HCT116 (cell line): ENCODE results near the gene NEDD4. TPM values are rescaled to one million over a fixed set of nuclear protein-coding genes. Genes with fewer than 3 reads are reported as not detected.

Experiments used
- ATAC-seq: fragments of 200-7000 bp; cut with Tn5 transposase; 2 replicates; pipeline ENCODE4 v1.9.1; 2020; ENCODE audit warnings: mild to moderate bottlenecking, moderate library complexity
- BruUV-seq: library from RNA; stranded (reverse); fragments of 400-500 nt; replicated peaks from 2 replicates; lab custom pipeline; 2021; lab: Mats Ljungman, UMichigan
- CTCF ChIA-PET: fragments of 300-600 bp; sonication (Branson Sonifier 250); formaldehyde crosslinking; loops from one replicate; lab custom pipeline; 2021; ENCODE audit warnings: antibody characterized with exemption; lab: Charles Lee
- POLR2A ChIA-PET: fragments of 300-600, 350-600 bp; sonication (Branson Sonifier 250); formaldehyde crosslinking; loops from one replicate; lab custom pipeline; 2021; ENCODE audit warnings: antibody characterized with exemption; lab: Charles Lee
- RAD21 ChIA-PET, 2 experiments: fragments of 300-600 bp; sonication (Branson Sonifier 250); formaldehyde crosslinking; loops; one replicate each; lab custom pipeline; 2023; ENCODE audit warnings: low total read pairs in 2 of 2; ENCODE audit not compliant: uncharacterized antibody in 2 of 2, unreplicated experiment in 2 of 2, low non-redundant PET in 1 of 2; lab: Charles Lee
- DNase-seq: peaks from one replicate; pipeline ENCODE4 v3.0.0-alpha.2; 2010; ENCODE audit warnings: low read depth, low spot score
- H2AFZ ChIP-seq: fragments of 200-600 bp; shearing (Covaris generic), sonication (generic); 2 replicates; pipeline ENCODE4 v1.6.1; 2017; ENCODE audit warnings: low read depth, mixed run types, mixed read lengths, antibody characterized with exemption, low read length; ENCODE audit not compliant: poor library complexity, severe bottlenecking
- H3K27ac ChIP-seq: 2 replicates; pipeline ENCODE4 v1.5.1; 2012; ENCODE audit warnings: low read depth, low read length
- H3K27me3 ChIP-seq: fragments of 200-600 bp; sonication (generic); 2 replicates; pipeline ENCODE4 v1.6.1; 2016; ENCODE audit warnings: mixed run types, low read length, mixed read lengths; ENCODE audit not compliant: insufficient read depth
- H3K36me3 ChIP-seq, 2 experiments: fragments of 200-500 bp in 1 of 2; fragments of 200-600 bp in 1 of 2; sonication (Bioruptor generic) in 1 of 2; sonication (generic) in 1 of 2; 2 replicates each; pipeline versions ENCODE4 v1.5.1 to v1.6.1; 2014 to 2016; ENCODE audit warnings: low read length in 2 of 2, inconsistent platforms in 1 of 2, mixed read lengths in 1 of 2, mixed run types in 1 of 2; ENCODE audit not compliant: insufficient read depth in 2 of 2, control insufficient read depth in 1 of 2
- H3K4me1 ChIP-seq, 2 experiments: fragments of 200-600 bp in 1 of 2; sonication (generic) in 1 of 2; 2 replicates each; pipeline versions ENCODE4 v1.5.1 to v1.6.1; 2012 to 2017; ENCODE audit warnings: low read length in 2 of 2, inconsistent platforms in 1 of 2, mild to moderate bottlenecking in 1 of 2, mixed read lengths in 1 of 2, mixed run types in 1 of 2, moderate library complexity in 1 of 2; ENCODE audit not compliant: insufficient read depth in 2 of 2, control insufficient read depth in 1 of 2
- H3K4me2 ChIP-seq: fragments of 200-600 bp; sonication (generic); 2 replicates; pipeline ENCODE4 v1.6.1; 2017; ENCODE audit warnings: mixed run types, low read length, mixed read lengths
- H3K4me3 ChIP-seq, 2 experiments: fragments of 200-600 bp in 1 of 2; sonication (generic) in 1 of 2; replicated peaks in 1 of 2; 2 replicates each; pipeline ENCODE4 v1.5.1; 2011 to 2016; ENCODE audit warnings: low read length in 2 of 2, control low read depth in 1 of 2, low read depth in 1 of 2, mild to moderate bottlenecking in 1 of 2, mixed read lengths in 1 of 2, mixed run types in 1 of 2
- H3K79me2 ChIP-seq: fragments of 200-600 bp; sonication (generic); 2 replicates; pipeline ENCODE4 v1.6.1; 2017; ENCODE audit warnings: mild to moderate bottlenecking, mixed run types, low read length, moderate library complexity, mixed read lengths; ENCODE audit not compliant: insufficient read depth
- H3K9ac ChIP-seq: fragments of 200-600 bp; sonication (generic); 2 replicates; pipeline ENCODE4 v1.6.1; 2016; ENCODE audit warnings: low read length, mixed read lengths
- H3K9me2 ChIP-seq: fragments of 200-600 bp; sonication (generic), shearing (Covaris generic); 2 replicates; pipeline ENCODE4 v1.6.1; 2017; ENCODE audit warnings: mixed run types, mild to moderate bottlenecking, moderate library complexity; ENCODE audit not compliant: insufficient read depth
- H3K9me3 ChIP-seq, 2 experiments: fragments of 200-500 bp in 1 of 2; fragments of 200-600 bp in 1 of 2; sonication (Bioruptor generic) in 1 of 2; sonication (generic) in 1 of 2; 2 replicates each; pipeline ENCODE4 v1.6.1; 2014 to 2017; ENCODE audit warnings: low read length in 2 of 2, mixed read lengths in 2 of 2, inconsistent platforms in 1 of 2, low read depth in 1 of 2, mild to moderate bottlenecking in 1 of 2, mixed run types in 1 of 2, moderate library complexity in 1 of 2; ENCODE audit not compliant: control insufficient read depth in 1 of 2, insufficient read depth in 1 of 2
- H4K20me1 ChIP-seq: fragments of 200-600 bp; sonication (generic), shearing (Covaris generic); 2 replicates; pipeline ENCODE4 v1.6.1; 2017; ENCODE audit warnings: mixed run types, mild to moderate bottlenecking, moderate library complexity; ENCODE audit not compliant: insufficient read depth
- CBX3 ChIP-seq: IDR thresholded peaks from 2 replicates; pipeline ENCODE4 v1.6.1; 2012; ENCODE audit warnings: low read depth
- CEBPB ChIP-seq: IDR thresholded peaks from 2 replicates; pipeline ENCODE4 v1.6.1; 2012; ENCODE audit warnings: low read depth
- EGR1 ChIP-seq: IDR thresholded peaks from 2 replicates; pipeline ENCODE4 v1.6.1; 2012; ENCODE audit warnings: low read depth
- ELF1 ChIP-seq: IDR thresholded peaks from 2 replicates; pipeline ENCODE4 v1.6.1; 2012; ENCODE audit warnings: low read depth, borderline replicate concordance
- EZH2 ChIP-seq: fragments of 200-600 bp; sonication (generic); IDR thresholded peaks from 2 replicates; pipeline ENCODE4 v1.6.1; 2017; ENCODE audit warnings: antibody characterized with exemption, mixed run types
- EZH2phosphoT487 ChIP-seq: fragments of 200-600 bp; IDR thresholded peaks from 2 replicates; pipeline ENCODE4 v1.6.1; 2018; ENCODE audit warnings: antibody characterized with exemption, borderline replicate concordance
- FOSL1 ChIP-seq: IDR thresholded peaks from 2 replicates; pipeline ENCODE4 v1.6.1; 2012; ENCODE audit warnings: low read depth
- POLR2A ChIP-seq: IDR thresholded peaks from 2 replicates; pipeline ENCODE4 v1.7.0; 2011; ENCODE audit warnings: borderline replicate concordance; ENCODE audit not compliant: insufficient read depth, insufficient read length; ENCODE audit errors: extremely low read depth
- SIN3A ChIP-seq: IDR thresholded peaks from 2 replicates; pipeline ENCODE4 v1.6.1; 2012; ENCODE audit warnings: low read depth
- SP1 ChIP-seq: IDR thresholded peaks from 2 replicates; pipeline ENCODE4 v1.6.1; 2012; ENCODE audit warnings: low read depth
- SRF ChIP-seq: IDR thresholded peaks from 2 replicates; pipeline ENCODE4 v1.6.1; 2012; ENCODE audit warnings: low read depth
- TCF7L2 ChIP-seq: IDR thresholded peaks from 2 replicates; pipeline ENCODE4 v1.7.0; 2011; ENCODE audit warnings: borderline replicate concordance, inconsistent platforms; ENCODE audit not compliant: insufficient read depth, insufficient read length; ENCODE audit errors: extremely low read depth
- YY1 ChIP-seq: IDR thresholded peaks from 2 replicates; pipeline ENCODE4 v1.6.1; 2011; ENCODE audit warnings: low read length, low read depth, moderate library complexity, mild to moderate bottlenecking; ENCODE audit not compliant: insufficient replicate concordance; ENCODE audit errors: extremely low read depth
- ZFX ChIP-seq: fragments of 450-650 bp; IDR thresholded peaks from 2 replicates; pipeline ENCODE4 v1.6.1; 2017
- ZNF274 ChIP-seq: fragments of 200-500 bp; sonication (Bioruptor generic); IDR thresholded peaks from 2 replicates; pipeline ENCODE4 v1.6.1; 2014; ENCODE audit warnings: mild to moderate bottlenecking, low read depth, low read length, inconsistent platforms
- intact Hi-C: fragments of 100-400 bp; cut with micrococcal nuclease; formaldehyde crosslinking; loops from 2 replicates; pipeline ENCODE4 v1.10.0; 2022
- total RNA-seq: library from RNA; stranded (reverse); gene quantifications from one replicate; pipeline ENCODE4 v1.2.1, GENCODE V29; 2021; ENCODE audit not compliant: unreplicated experiment
- TF ChIP-seq, protein P1 (sequence below): IDR thresholded peaks from 2 replicates; pipeline ENCODE4 v1.6.1; 2012
- TF ChIP-seq, protein P2 (sequence below): IDR thresholded peaks from 2 replicates; pipeline ENCODE4 v1.6.1; 2011; ENCODE audit warnings: mild to moderate bottlenecking, low read length, moderate library complexity; ENCODE audit not compliant: insufficient replicate concordance; ENCODE audit errors: extremely low read depth
- TF ChIP-seq, protein P3 (sequence below), 3 experiments: fragments of 200-600 bp in 1 of 3; sonication (generic) in 1 of 3; IDR thresholded peaks in 2 of 3; conservative IDR thresholded peaks in 1 of 3; 2 replicates each; pipeline ENCODE4 v1.5.1; 2012 to 2017; ENCODE audit warnings: low read depth in 2 of 3, low read length in 2 of 3, antibody characterized with exemption in 1 of 3, borderline replicate concordance in 1 of 3, control low read depth in 1 of 3, mild to moderate bottlenecking in 1 of 3, mixed read lengths in 1 of 3, mixed run types in 1 of 3, moderate library complexity in 1 of 3; ENCODE audit not compliant: insufficient read depth in 1 of 3
- TF ChIP-seq, protein P4 (sequence below): IDR thresholded peaks from 2 replicates; pipeline ENCODE4 v1.6.1; 2012

Gene NEDD4
- total RNA-seq, 1 experiment from 2014 or later = 13.7 TPM

DNA sequence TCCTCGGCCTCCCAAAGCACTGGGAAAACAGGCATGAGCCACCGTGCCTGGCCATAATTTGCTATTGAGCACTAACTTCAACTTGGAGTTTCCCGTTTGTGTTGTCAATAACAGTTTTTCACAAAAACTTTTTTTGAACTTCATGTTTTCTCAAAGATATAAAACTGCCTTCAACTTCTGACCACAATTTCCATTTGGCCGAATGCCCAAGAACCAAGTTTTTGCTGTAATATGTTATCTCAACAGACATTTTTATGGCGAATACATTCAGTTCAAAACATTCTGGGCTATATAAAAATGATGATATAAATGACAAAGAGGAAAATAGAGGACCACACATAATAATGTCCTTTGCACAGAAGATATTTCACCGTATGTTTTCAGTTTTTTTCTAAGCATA, 56.4 kb downstream of the NEDD4 start:
- ChIA-PET RAD21 (no interaction called here), POLR2A (no interaction called here), CTCF (no interaction called here)
- Histone ChIP-seq H3K4me2 (no peak overlapping the region), H3K4me3 (no peak overlapping the region), H3K36me3 (no peaks in the 10 kb centered on the region), H3K27ac (no peak overlapping the region), H4K20me1 (no peaks in the 10 kb centered on the region), H3K4me1 (no peaks in the 10 kb centered on the region), H2AFZ (no peak overlapping the region), H3K9ac (no peak overlapping the region), H3K9me2 (no peaks in the 10 kb centered on the region)
- intact Hi-C loops = no loop called here
- DNase-seq (no peak), ATAC-seq (no peak)
- no TSS peak for BruUV-seq
- no peak for TF ChIP-seq CEBPB
- no peak for TF ChIP-seq EZH2
- no peak for TF ChIP-seq ZNF274
- TF ChIP-seq, protein P1, sequence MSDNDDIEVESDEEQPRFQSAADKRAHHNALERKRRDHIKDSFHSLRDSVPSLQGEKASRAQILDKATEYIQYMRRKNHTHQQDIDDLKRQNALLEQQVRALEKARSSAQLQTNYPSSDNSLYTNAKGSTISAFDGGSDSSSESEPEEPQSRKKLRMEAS = no peak
- no peak for TF ChIP-seq TCF7L2
- TF ChIP-seq SIN3A = no peak
- TF ChIP-seq, protein P2, sequence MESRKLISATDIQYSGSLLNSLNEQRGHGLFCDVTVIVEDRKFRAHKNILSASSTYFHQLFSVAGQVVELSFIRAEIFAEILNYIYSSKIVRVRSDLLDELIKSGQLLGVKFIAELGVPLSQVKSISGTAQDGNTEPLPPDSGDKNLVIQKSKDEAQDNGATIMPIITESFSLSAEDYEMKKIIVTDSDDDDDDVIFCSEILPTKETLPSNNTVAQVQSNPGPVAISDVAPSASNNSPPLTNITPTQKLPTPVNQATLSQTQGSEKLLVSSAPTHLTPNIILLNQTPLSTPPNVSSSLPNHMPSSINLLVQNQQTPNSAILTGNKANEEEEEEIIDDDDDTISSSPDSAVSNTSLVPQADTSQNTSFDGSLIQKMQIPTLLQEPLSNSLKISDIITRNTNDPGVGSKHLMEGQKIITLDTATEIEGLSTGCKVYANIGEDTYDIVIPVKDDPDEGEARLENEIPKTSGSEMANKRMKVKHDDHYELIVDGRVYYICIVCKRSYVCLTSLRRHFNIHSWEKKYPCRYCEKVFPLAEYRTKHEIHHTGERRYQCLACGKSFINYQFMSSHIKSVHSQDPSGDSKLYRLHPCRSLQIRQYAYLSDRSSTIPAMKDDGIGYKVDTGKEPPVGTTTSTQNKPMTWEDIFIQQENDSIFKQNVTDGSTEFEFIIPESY = no peak
- no peak for TF ChIP-seq POLR2A
- TF ChIP-seq FOSL1 = no peak
- TF ChIP-seq SP1 = no peak
- no peak for TF ChIP-seq ELF1
- TF ChIP-seq, protein P3, sequence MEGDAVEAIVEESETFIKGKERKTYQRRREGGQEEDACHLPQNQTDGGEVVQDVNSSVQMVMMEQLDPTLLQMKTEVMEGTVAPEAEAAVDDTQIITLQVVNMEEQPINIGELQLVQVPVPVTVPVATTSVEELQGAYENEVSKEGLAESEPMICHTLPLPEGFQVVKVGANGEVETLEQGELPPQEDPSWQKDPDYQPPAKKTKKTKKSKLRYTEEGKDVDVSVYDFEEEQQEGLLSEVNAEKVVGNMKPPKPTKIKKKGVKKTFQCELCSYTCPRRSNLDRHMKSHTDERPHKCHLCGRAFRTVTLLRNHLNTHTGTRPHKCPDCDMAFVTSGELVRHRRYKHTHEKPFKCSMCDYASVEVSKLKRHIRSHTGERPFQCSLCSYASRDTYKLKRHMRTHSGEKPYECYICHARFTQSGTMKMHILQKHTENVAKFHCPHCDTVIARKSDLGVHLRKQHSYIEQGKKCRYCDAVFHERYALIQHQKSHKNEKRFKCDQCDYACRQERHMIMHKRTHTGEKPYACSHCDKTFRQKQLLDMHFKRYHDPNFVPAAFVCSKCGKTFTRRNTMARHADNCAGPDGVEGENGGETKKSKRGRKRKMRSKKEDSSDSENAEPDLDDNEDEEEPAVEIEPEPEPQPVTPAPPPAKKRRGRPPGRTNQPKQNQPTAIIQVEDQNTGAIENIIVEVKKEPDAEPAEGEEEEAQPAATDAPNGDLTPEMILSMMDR (IDR thresholded peaks at IDR 0.05 in 2 of 3, conservative IDR thresholded peaks at IDR 0.05 in 1 of 3; ENCODE audit: borderline replicate concordance in 1 of 3, insufficient read depth in 1 of 3, low read depth in 2 of 3, low read length in 2 of 3) = no peak
- TF ChIP-seq, protein P4, sequence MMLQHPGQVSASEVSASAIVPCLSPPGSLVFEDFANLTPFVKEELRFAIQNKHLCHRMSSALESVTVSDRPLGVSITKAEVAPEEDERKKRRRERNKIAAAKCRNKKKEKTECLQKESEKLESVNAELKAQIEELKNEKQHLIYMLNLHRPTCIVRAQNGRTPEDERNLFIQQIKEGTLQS = no peak
- no peak for TF ChIP-seq CBX3
- no peak for TF ChIP-seq SRF
- no peak for TF ChIP-seq ZFX
- no peak for TF ChIP-seq EGR1
- TF ChIP-seq YY1 = no peak
- TF ChIP-seq EZH2phosphoT487 = no peak
- TF ChIP-seq, all 23 proteins: peak for 0
- Histone ChIP-seq H3K79me2 (no peaks in the 10 kb centered on the region), H3K9me3 (no peaks in the 10 kb centered on the region), H3K27me3 (no peaks in the 10 kb centered on the region)
